BE2C (cell line): Measurements from ENCODE around the gene VEGFA.

Source experiments
- DNase-seq: peaks from one replicate; pipeline ENCODE4 v3.0.0-alpha.2; 2020
- H3K27me3 ChIP-seq: fragments of 250-450 bp; sonication (Bioruptor Pico); 2 replicates; pipeline ENCODE4 v1.5.1; 2020; ENCODE audit warnings: mild to moderate bottlenecking
- H3K36me3 ChIP-seq: fragments of 250-450 bp; sonication (Bioruptor Pico); 2 replicates; pipeline ENCODE4 v1.5.1; 2020; ENCODE audit warnings: mild to moderate bottlenecking
- H3K4me1 ChIP-seq: fragments of 250-450 bp; sonication (Bioruptor Pico); 2 replicates; pipeline ENCODE4 v1.5.1; 2020
- H3K4me3 ChIP-seq: 2 replicates; pipeline ENCODE4 v1.5.1; 2011; ENCODE audit warnings: low read depth, low read length
- H3K9me3 ChIP-seq: fragments of 250-450 bp; sonication (Bioruptor Pico); 2 replicates; pipeline ENCODE4 v1.5.1; 2020
- CTCF ChIP-seq: IDR thresholded peaks from 2 replicates; pipeline ENCODE4 v1.5.1; 2012; ENCODE audit warnings: mild to moderate bottlenecking, low read depth, low read length

The VEGFA gene

DNA sequence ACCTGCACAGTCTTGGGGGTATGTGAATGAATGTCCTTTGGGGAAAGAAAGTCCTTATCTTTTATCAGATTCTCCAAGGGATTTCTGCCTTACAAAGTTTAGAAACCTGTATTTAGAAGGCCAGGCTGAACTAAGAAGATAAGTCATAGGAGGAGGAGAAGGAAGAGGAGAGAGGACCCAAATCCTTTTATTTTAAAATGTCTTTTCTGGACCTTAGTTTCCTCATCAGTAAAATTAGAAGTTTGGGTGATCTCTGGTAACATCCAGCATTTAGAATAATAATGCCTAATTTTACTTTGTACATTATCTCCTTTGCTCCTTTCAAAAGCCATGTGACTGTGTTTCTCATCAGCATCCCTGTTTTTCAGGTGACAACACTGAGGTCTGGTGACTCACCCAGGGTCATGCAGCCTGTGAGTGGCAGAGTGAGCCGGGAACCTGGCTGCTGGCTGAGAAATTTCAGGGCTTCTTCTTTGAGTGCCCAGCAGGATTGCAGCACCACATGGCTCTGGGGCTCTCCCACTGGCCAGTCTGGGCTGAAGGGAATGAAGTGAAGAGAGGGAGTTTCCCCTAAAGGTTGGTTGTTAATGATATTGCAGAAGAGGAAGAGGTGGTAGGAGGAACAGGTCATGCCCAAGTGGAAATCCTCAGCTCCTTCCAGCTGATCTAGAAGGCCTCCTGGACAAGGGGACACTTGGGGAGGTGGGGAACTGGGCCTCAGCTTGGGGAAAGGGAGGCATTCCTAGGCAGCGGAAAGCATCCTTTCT, 34.0 kb downstream of the VEGFA start:
- no peak for DNase-seq
- Histone ChIP-seq H3K4me1 (peaks cover 38% of the 10 kb centered on the region), H3K36me3 (no peaks in the 10 kb centered on the region), H3K9me3 (no peaks in the 10 kb centered on the region), H3K27me3 (no peaks in the 10 kb centered on the region), H3K4me3 (no peak overlapping the region)
- no peak for TF ChIP-seq CTCF

- Histone ChIP-seq H3K9me3 (no peaks in the 10 kb centered on the region), H3K27me3 (no peaks in the 10 kb centered on the region), H3K4me1 (peaks cover 36% of the 10 kb centered on the region), H3K4me3 (no peak overlapping the region), H3K36me3 (no peaks in the 10 kb centered on the region)
- TF ChIP-seq CTCF: no peak
- DNase-seq: no peak
These were observed 34.7 kb downstream of the VEGFA start for GRCh38 chr6:43804550-43805223.

DNA sequence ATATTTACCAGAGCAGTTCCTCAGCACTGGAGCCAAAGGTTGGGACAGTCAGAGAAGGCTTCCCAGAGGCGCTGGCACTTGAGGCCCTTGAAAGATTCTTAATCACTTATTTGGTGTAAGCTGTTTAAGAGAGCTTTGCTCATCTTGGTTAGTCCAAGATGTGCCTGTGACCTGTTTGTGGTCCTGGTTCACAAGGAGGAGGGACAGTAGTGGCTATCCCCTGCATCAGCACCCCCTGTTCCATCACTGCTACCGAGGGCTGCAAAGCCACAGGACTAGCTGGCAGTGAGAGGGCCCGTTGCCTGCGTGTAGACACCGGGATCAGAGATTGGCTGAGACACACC, 35.7 kb downstream of the VEGFA start:
- Histone ChIP-seq H3K27me3 (no peaks in the 10 kb centered on the region), H3K36me3 (no peaks in the 10 kb centered on the region), H3K9me3 (no peaks in the 10 kb centered on the region), H3K4me1 (peaks cover 44% of the 10 kb centered on the region), H3K4me3 (no peak overlapping the region)
- TF ChIP-seq CTCF: no peak
- DNase-seq: no peak

GRCh38 chr6:43806043-43806757, 36.2 kb downstream of the VEGFA start:
- H3K4me3 ChIP-seq: no peak overlapping the region
- no peaks in the 10 kb centered on the region for H3K9me3 ChIP-seq
- no peak for TF ChIP-seq CTCF
- peak; percentile 58 for DNase-seq
- no peaks in the 10 kb centered on the region for H3K36me3 ChIP-seq
- peaks cover 44% of the 10 kb centered on the region for H3K4me1 ChIP-seq
- no peaks in the 10 kb centered on the region for H3K27me3 ChIP-seq

- Histone ChIP-seq H3K27me3 (no peaks in the 10 kb centered on the region), H3K9me3 (no peaks in the 10 kb centered on the region), H3K4me3 (no peak overlapping the region), H3K4me1 (peaks cover 44% of the 10 kb centered on the region), H3K36me3 (no peaks in the 10 kb centered on the region)
- TF ChIP-seq CTCF: no peak
- no peak for DNase-seq
These were observed 36.8 kb downstream of the VEGFA start for GRCh38 chr6:43806758-43807227.
